Neuronal stem cell (in vitro differentiated cells): ENCODE data around the gene HIPK3.
A peak's percentile ranks its signal among the peaks of the same experiment; 100 is the strongest.

Experiments
- DNase-seq: peaks from one replicate; pipeline ENCODE4 v3.0.0-alpha.2; 2013; ENCODE audit warnings: low spot score
- H2AFZ ChIP-seq: one replicate; pipeline ENCODE4 v1.6.1; 2013; ENCODE audit warnings: mild to moderate bottlenecking, low read length, inconsistent platforms
- H2AK5ac ChIP-seq: 2 replicates; pipeline ENCODE4 v1.6.1; 2013; ENCODE audit warnings: low read depth, mild to moderate bottlenecking, inconsistent platforms, low read length, moderate library complexity, mixed read lengths
- H2BK120ac ChIP-seq: 2 replicates; pipeline ENCODE4 v1.6.1; 2013; ENCODE audit warnings: low read depth, mild to moderate bottlenecking, inconsistent platforms, low read length, moderate library complexity, mixed read lengths
- H2BK12ac ChIP-seq: one replicate; pipeline ENCODE4 v1.6.1; 2013; ENCODE audit warnings: low read length, inconsistent platforms
- H2BK15ac ChIP-seq: 2 replicates; pipeline ENCODE4 v1.6.1; 2013; ENCODE audit warnings: mild to moderate bottlenecking, low read length, inconsistent platforms, mixed read lengths
- H2BK5ac ChIP-seq: one replicate; pipeline ENCODE4 v1.6.1; 2013; ENCODE audit warnings: inconsistent platforms, mild to moderate bottlenecking, low read length, moderate library complexity
- H3K14ac ChIP-seq: one replicate; pipeline ENCODE4 v1.6.1; 2013; ENCODE audit warnings: low read length, inconsistent platforms
- H3K18ac ChIP-seq: 2 replicates; pipeline ENCODE4 v1.6.1; 2013; ENCODE audit warnings: low read length, inconsistent platforms
- H3K23ac ChIP-seq: 2 replicates; pipeline ENCODE4 v1.6.1; 2013; ENCODE audit warnings: low read depth, mild to moderate bottlenecking, mixed read lengths, low read length, inconsistent platforms; ENCODE audit not compliant: poor library complexity
- H3K27ac ChIP-seq: replicated peaks from 3 replicates; pipeline ENCODE4 v1.5.1; 2013; ENCODE audit warnings: low read length, inconsistent platforms
- H3K27me3 ChIP-seq, 3 experiments: 2 replicates each; pipeline ENCODE4 v1.6.1; 2013; ENCODE audit warnings: low read length in 3 of 3, mild to moderate bottlenecking in 2 of 3, inconsistent platforms in 1 of 3, low read depth in 1 of 3, mixed read lengths in 1 of 3, moderate library complexity in 1 of 3; ENCODE audit not compliant: control insufficient read depth in 3 of 3, insufficient read depth in 3 of 3
- H3K36me3 ChIP-seq, 2 donors: replicated peaks in 1 of 2; 2 replicates each; pipeline ENCODE4 v1.6.1; 2013; ENCODE audit warnings: low read length in 2 of 2; ENCODE audit not compliant: control insufficient read depth in 2 of 2, insufficient read depth in 2 of 2
- H3K4ac ChIP-seq: 2 replicates; pipeline ENCODE4 v1.6.1; 2013; ENCODE audit warnings: inconsistent platforms, mild to moderate bottlenecking, low read length, moderate library complexity
- H3K4me1 ChIP-seq, 2 donors: 1 replicate in 1 of 2; 2 replicates in 1 of 2; pipeline ENCODE4 v1.6.1; 2013; ENCODE audit warnings: low read length in 2 of 2, low read depth in 1 of 2; ENCODE audit not compliant: control insufficient read depth in 2 of 2, insufficient read depth in 1 of 2
- H3K4me2 ChIP-seq: one replicate; pipeline ENCODE4 v1.6.1; 2013; ENCODE audit warnings: mild to moderate bottlenecking, low read length, inconsistent platforms; ENCODE audit not compliant: insufficient read depth, poor library complexity, severe bottlenecking
- H3K4me3 ChIP-seq, 2 donors: 2 replicates each; pipeline ENCODE4 v1.5.1; 2013; ENCODE audit warnings: low read length in 2 of 2, mild to moderate bottlenecking in 2 of 2, inconsistent platforms in 1 of 2, moderate library complexity in 1 of 2
- H3K79me1 ChIP-seq: one replicate; pipeline ENCODE4 v1.6.1; 2013; ENCODE audit warnings: low read depth, mild to moderate bottlenecking, inconsistent platforms, low read length, moderate library complexity
- H3K9ac ChIP-seq: one replicate; pipeline ENCODE4 v1.6.1; 2013; ENCODE audit warnings: mild to moderate bottlenecking, low read depth, low read length, inconsistent platforms; ENCODE audit not compliant: poor library complexity
- H3K9me3 ChIP-seq, 2 donors: replicated peaks in 1 of 2; 2 replicates each; pipeline versions ENCODE3 to v1.6.1; 2013; ENCODE audit warnings: low read length in 2 of 2, mild to moderate bottlenecking in 2 of 2, inconsistent platforms in 1 of 2, low read depth in 1 of 2, mixed read lengths in 1 of 2, moderate library complexity in 1 of 2; ENCODE audit not compliant: control insufficient read depth in 2 of 2, insufficient read depth in 1 of 2
- H4K8ac ChIP-seq: one replicate; pipeline ENCODE4 v1.6.1; 2013; ENCODE audit warnings: low read depth, mild to moderate bottlenecking, inconsistent platforms, low read length, moderate library complexity
- H4K91ac ChIP-seq: one replicate; pipeline ENCODE4 v1.6.1; 2013; ENCODE audit warnings: low read length, low read depth, mild to moderate bottlenecking, inconsistent platforms; ENCODE audit not compliant: poor library complexity
- WGBS, 2 donors: extraction: QIAGEN DNeasy Blood & Tissue Kit; methylation state at CpG; one replicate each; pipeline ENCODE4 v1.1.7; 2013; ENCODE audit warnings: missing lambda C conversion rate in 2 of 2, mixed read lengths in 1 of 2; ENCODE audit not compliant: insufficient read length in 2 of 2, insufficient replicate concordance in 1 of 2; ENCODE audit errors: extremely low coverage in 2 of 2; 5-methylcytosine and 5-hydroxymethylcytosine counted together

The HIPK3 gene

DNA sequence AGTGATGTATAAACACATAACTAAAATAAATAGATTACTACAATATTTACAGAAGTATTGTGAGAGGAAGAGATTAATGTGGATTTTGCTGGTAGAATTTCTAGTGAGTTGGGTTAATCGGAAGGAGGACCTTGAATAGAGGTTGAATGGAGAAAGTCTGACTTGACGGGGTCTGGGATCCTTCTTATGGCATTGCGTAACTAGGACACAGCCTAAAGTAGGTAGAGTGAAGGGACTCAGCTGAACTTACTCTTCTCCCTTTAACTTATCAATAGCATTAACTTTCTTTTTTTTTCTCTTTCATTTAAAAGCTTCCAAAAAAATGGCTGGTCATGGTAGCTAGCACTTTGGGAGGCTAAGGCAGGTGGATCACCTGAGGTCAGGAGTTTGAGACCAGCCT, 139.2 kb downstream of the HIPK3 start:
- no peak overlapping the region for H3K4me2 ChIP-seq
- H2AFZ ChIP-seq, result no peak overlapping the region
- no peak for DNase-seq
- H4K91ac ChIP-seq, result no peak overlapping the region
- H2BK15ac ChIP-seq, result no peak overlapping the region
- H3K23ac ChIP-seq, result no peak overlapping the region
- H3K27ac ChIP-seq, result no peak overlapping the region
- 100% methylated on average over 1 of the region's 3 CpGs; no CpG with 5 or more reads in 1 of the 2 donors for WGBS, 2 donors
- no peak overlapping the region for H3K4me3 ChIP-seq
- H3K9me3 ChIP-seq, result no peaks in the 10 kb centered on the region
- H3K9ac ChIP-seq, result no peak overlapping the region
- no peak overlapping the region for H4K8ac ChIP-seq
- H3K36me3 ChIP-seq, result no peaks in the 10 kb centered on the region
- no peak overlapping the region for H2BK5ac ChIP-seq
- H3K14ac ChIP-seq, result no peak overlapping the region
- H2BK120ac ChIP-seq, result no peak overlapping the region
- H3K79me1 ChIP-seq, result no peaks in the 10 kb centered on the region
- no peak overlapping the region for H3K4ac ChIP-seq
- no peak overlapping the region for H2AK5ac ChIP-seq
- no peaks in the 10 kb centered on the region for H3K27me3 ChIP-seq
- no peaks in the 10 kb centered on the region for H3K4me1 ChIP-seq
- H3K18ac ChIP-seq, result no peak overlapping the region
- H2BK12ac ChIP-seq, result no peak overlapping the region

DNA sequence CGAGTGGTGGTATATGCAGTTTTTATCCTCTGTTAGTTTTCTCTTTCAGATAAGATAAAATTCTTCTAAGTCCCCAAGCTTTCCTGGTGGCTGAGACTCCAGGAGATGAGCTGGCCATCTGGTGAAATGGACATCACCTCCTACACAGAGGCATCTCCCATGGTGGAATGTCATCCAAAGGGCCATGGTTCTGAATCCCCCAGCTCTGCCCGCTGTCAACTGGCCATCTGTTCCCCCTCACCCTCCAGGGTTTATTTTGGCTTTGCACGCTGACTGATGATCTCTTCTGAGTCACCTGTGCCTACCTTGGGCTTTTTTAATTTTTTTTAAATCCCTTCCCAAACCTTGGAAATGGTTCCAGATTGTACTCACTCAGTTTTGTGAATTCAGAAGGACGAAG, 142.2 kb downstream of the HIPK3 start:
- H2BK12ac ChIP-seq, result no peak overlapping the region
- H2AFZ ChIP-seq, result no peak overlapping the region
- no peak overlapping the region for H3K23ac ChIP-seq
- H2AK5ac ChIP-seq, result no peak overlapping the region
- H3K9me3 ChIP-seq, result no peaks in the 10 kb centered on the region
- no peak overlapping the region for H2BK15ac ChIP-seq
- DNase-seq, result no peak
- H3K36me3 ChIP-seq, result no peaks in the 10 kb centered on the region
- WGBS, 2 donors, result no CpG with 5 or more reads among the region's 4 CpGs
- no peak overlapping the region for H2BK5ac ChIP-seq
- H3K18ac ChIP-seq, result no peak overlapping the region
- H3K27ac ChIP-seq, result no peak overlapping the region
- H3K27me3 ChIP-seq, result no peaks in the 10 kb centered on the region
- no peak overlapping the region for H4K8ac ChIP-seq
- no peak overlapping the region for H3K4ac ChIP-seq
- no peak overlapping the region for H2BK120ac ChIP-seq
- no peaks in the 10 kb centered on the region for H3K79me1 ChIP-seq
- no peak overlapping the region for H3K4me2 ChIP-seq
- no peak overlapping the region for H3K14ac ChIP-seq
- no peak overlapping the region for H3K4me3 ChIP-seq
- no peaks in the 10 kb centered on the region for H3K4me1 ChIP-seq
- no peak overlapping the region for H4K91ac ChIP-seq
- no peak overlapping the region for H3K9ac ChIP-seq

DNA sequence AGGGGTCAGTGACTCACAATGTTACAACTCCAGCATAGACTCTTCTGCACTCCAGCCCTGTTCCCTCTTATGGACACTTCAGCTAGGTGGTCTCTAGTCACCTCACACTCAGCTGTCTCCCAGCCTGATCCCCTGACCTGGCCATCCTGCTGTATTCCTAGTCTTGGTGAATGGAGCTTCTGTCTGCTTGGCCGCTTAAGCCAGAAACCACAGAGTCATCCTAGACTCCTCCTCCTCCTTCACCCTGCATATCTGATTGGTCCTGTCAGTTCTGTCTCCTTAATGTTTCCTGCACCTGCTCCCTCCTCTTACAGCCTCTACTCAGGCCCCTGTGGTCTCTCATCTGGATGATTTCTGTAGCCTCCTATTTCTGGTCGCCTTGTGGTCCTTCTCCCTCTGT, 144.9 kb downstream of the HIPK3 start:
- no peaks in the 10 kb centered on the region for H3K4me1 ChIP-seq
- H3K27me3 ChIP-seq, result no peaks in the 10 kb centered on the region
- no peak overlapping the region for H2BK5ac ChIP-seq
- DNase-seq, result no peak
- H3K4me2 ChIP-seq, result no peak overlapping the region
- no peak overlapping the region for H3K4ac ChIP-seq
- H3K9me3 ChIP-seq, result no peaks in the 10 kb centered on the region
- H3K79me1 ChIP-seq, result no peaks in the 10 kb centered on the region
- no peak overlapping the region for H4K91ac ChIP-seq
- H2BK15ac ChIP-seq, result no peak overlapping the region
- no peak overlapping the region for H3K4me3 ChIP-seq
- no peak overlapping the region for H2AK5ac ChIP-seq
- H2BK120ac ChIP-seq, result no peak overlapping the region
- WGBS, 2 donors, result no CpG with 5 or more reads among the region's 2 CpGs
- no peak overlapping the region for H3K9ac ChIP-seq
- H3K18ac ChIP-seq, result peak overlapping the region; percentile 76
- no peak overlapping the region for H2AFZ ChIP-seq
- H3K36me3 ChIP-seq, result no peaks in the 10 kb centered on the region
- no peak overlapping the region for H3K14ac ChIP-seq
- no peak overlapping the region for H2BK12ac ChIP-seq
- H3K27ac ChIP-seq, result no peak overlapping the region
- no peak overlapping the region for H4K8ac ChIP-seq
- H3K23ac ChIP-seq, result no peak overlapping the region

DNA sequence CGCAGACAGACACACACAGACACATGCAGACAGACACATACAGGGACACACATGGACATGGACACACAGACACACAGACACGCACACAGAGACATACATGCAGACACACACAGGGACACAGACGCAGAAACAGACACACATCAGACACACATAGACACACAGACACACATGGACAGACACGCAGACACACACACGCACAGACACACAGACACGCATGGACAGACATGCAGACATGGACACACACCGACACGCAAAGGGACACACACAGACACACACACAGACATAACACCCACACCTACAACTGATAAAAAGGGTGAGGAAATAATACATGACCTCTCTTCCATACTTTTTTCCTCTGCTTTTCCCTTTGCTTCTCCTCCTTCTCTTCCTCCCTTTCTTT, 146.2 kb downstream of the HIPK3 start:
- Histone ChIP-seq H3K18ac (no peak overlapping the region), H3K4me3 (peak overlapping the region in 1 of 2 donors; percentile 44), H3K27ac (no peak overlapping the region), H3K4ac (no peak overlapping the region), H2BK15ac (no peak overlapping the region), H3K79me1 (no peaks in the 10 kb centered on the region), H3K27me3 (no peaks in the 10 kb centered on the region), H2BK12ac (no peak overlapping the region), H4K8ac (peak overlapping the region; percentile 24), H3K9me3 (no peaks in the 10 kb centered on the region), H3K14ac (peak overlapping the region; percentile 72), H3K9ac (peak overlapping the region; percentile 53), H2BK5ac (no peak overlapping the region), H3K23ac (peak overlapping the region; percentile 21), H2AFZ (no peak overlapping the region), H4K91ac (no peak overlapping the region), H2BK120ac (no peak overlapping the region), H3K4me1 (no peaks in the 10 kb centered on the region), H3K36me3 (no peaks in the 10 kb centered on the region), H2AK5ac (no peak overlapping the region), H3K4me2 (no peak overlapping the region)
- WGBS, 2 donors, result no CpG with 5 or more reads among the region's 8 CpGs
- no peak for DNase-seq
